Activated T-cell treated with anti-CD3 and anti-CD28 coated beads for 1 hour (primary cell): ENCODE data around the gene FBXO2.

Experiments
- DNase-seq: peaks from one replicate; pipeline ENCODE4 v3.0.0-alpha.2; 2020; ENCODE audit warnings: low read depth

FBXO2 gene

DNA sequence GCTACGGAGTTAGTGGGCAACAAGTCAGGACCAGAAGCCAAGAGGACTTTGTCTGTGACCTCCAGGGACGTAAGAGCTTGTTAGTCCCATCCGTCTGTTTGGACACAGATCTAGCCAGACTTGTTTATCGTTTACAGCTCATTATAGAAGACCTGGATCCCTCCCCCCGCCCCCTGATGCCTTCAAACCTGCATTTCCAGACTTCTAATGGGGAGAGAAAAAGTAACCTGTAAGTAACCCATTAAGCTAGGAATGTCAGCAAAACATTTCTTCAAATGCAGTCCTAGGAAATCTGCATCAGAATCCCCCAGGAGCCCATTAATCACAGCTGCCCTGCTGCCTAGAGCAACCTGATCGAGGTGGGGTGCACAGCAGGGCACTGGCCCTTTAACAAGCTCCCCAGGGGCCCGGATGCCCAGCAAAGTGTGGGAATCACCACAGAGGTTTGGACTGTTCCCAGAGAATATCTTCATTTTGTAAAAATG, 28.1 kb upstream of the FBXO2 start:
- DNase-seq, result no peak

- peak; percentile 85 for DNase-seq
These were observed 27.0 kb upstream of the FBXO2 start, which contains the start of gene MAD2L2 for GRCh38 chr1:11681071-11681771. Gene MAD2L2, minus strand, starts transcription at chr1:11681148. Its CDS starts 547 bp downstream, at chr1:11680601.

GRCh38 chr1:11680270-11681070, 26.2 kb upstream of the FBXO2 start:
- no peak for DNase-seq

- no peak for DNase-seq
These were observed 24.2 kb upstream of the FBXO2 start for GRCh38 chr1:11678442-11678841.

GRCh38 chr1:11676386-11677103, 22.3 kb upstream of the FBXO2 start:
- DNase-seq, result no peak

DNA sequence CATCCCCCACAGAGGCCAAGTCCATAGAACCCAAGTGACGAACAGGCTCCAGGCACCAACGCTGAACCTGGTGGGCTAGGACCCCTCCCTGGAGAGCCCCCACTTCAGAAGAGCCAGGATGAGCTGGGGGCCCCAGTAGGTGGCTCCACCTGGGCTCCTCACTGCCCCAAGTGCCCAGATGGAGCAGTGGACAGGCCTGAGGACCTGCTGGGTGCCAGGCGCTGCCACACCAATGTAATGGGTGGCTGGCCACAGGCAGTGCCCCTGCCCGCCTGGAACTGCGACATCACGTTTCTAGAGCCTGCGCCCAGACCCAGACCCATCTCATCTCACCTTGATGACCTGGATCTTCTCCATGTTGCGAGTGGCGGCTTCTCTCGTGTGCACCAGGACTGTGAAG, 21.1 kb upstream of the FBXO2 start:
- DNase-seq, result no peak

DNA sequence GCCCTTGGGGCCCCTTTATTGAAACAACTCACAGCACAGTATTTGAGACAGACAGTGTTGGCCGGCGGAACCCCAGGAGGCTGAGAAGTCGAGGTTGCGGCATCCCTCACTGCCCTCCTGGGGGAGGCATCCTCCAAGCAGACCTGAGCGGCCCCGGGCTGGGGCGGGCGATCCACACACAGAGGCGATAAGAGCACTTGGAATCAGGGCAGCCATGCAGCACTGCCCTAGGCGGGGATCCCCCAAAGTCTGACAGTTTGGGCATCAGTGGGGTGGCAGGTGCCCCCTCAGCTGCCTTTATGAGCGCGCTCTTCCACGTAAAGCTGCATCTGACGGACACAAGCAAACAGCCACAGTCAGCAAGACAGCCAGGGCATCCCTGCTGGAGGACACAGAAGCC, 20.3 kb upstream of the FBXO2 start:
- no peak for DNase-seq

DNA sequence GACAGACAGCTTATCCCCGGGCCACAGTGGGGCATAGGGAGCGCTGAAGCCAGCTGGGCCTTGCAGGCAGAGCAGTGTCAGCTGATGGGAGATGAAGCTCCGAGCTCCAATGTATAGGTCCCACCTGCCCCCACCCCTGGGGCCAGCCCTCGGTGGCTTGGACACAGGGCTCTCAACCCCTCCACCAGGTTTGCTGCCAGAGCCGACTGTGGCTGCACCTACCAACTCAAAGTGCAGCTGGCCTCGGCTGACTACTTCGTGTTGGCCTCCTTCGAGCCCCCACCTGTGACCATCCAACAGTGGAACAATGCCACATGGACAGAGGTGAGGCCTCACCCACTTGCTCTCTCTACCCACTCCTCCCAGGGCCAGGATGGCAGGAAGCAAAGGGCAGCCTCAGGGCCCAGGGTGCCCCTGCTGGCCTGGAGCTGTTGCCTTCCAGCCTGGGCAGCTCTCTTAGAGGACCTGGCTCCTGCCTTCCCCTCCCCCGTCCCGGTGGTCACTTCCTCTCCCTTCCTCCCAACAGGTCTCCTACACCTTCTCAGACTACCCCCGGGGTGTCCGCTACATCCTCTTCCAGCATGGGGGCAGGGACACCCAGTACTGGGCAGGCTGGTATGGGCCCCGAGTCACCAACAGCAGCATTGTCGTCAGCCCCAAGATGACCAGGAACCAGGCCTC, 19.0 kb upstream of the FBXO2 start:
- no peak for DNase-seq

DNA sequence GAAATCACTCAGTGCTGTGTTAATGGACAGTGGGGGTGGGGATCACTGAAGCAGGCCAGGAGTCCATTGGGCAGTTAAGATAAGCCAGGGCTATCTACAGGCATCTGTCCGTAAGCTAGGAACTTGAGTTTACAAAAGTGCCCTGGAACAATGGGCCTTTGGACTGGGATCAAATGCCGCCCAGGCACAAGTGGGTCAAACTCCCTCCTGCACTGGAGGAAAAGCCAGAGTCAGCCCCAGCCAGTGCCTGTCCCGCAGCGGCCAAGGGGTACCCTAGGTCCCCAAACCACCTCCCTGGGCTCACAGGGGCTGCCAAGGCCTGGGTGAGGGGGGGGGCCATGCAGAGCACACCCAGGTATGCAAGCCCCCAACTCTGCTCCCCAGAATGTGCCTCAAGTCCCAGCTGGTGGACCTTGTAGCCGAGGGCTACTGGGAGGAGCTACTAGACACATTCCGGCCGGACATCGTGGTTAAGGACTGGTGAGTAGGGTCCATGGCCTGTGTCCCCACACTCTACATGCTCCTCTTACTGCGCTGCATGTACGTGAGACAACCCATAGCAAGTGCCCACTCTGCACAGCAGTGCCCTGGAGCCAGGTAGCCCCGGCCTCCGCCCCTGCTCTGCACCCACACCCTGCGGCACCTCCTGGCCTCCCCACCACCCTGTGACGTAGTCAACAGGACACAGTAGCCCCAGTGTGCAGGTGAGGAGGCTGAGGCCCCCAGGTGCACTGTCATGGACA, 17.5 kb upstream of the FBXO2 start:
- no peak for DNase-seq

DNA sequence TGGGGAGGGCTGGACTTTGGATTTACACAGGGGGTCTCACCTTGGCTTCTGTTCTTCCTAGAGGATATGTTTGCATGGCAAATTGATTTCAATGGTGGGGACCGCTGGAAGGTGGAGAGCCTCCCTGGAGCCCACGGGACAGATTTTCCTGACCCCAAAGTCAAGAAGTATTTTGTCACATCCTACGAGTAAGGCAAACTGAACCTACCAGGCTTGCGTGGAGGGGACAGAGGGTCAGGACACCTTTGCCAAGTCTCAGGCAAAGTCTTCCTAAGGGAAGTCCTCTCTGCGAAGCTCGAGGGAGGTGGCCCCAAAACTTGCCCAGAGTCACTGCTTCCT, 16.9 kb upstream of the FBXO2 start:
- DNase-seq, result no peak

DNA sequence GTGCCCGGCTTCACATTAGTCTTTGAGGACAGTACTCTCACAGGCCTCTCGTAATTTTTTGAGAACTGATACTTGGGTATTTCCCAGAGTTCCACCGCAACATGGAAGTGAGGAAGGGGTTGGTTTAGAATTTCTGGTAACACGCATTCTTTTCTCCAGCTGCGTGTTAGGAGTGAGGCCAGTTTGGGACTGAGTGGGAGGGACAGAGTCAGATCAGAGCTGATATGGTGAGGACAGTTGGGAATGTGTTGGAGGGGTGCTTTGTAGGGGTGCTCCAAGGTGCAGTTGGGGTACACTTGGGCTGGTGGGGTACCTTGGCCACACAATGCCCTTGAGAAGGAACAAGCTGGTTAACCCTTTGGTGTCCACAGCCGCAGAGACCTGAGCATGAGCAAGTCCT, 16.5 kb upstream of the FBXO2 start:
- DNase-seq, result no peak

DNA sequence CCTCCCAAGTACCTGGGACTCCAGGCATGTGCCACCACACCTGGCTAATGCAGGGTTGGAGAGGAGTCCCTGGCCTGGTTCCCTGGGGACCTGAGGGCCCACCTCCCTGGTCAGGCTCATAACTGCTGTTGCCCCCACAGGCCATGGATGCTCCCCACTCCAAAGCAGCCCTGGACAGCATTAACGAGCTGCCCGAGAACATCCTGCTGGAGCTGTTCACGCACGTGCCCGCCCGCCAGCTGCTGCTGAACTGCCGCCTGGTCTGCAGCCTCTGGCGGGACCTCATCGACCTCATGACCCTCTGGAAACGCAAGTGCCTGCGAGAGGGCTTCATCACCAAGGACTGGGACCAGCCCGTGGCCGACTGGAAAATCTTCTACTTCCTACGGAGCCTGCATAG, 14.3 kb upstream of the FBXO2 start:
- DNase-seq, result no peak

DNA sequence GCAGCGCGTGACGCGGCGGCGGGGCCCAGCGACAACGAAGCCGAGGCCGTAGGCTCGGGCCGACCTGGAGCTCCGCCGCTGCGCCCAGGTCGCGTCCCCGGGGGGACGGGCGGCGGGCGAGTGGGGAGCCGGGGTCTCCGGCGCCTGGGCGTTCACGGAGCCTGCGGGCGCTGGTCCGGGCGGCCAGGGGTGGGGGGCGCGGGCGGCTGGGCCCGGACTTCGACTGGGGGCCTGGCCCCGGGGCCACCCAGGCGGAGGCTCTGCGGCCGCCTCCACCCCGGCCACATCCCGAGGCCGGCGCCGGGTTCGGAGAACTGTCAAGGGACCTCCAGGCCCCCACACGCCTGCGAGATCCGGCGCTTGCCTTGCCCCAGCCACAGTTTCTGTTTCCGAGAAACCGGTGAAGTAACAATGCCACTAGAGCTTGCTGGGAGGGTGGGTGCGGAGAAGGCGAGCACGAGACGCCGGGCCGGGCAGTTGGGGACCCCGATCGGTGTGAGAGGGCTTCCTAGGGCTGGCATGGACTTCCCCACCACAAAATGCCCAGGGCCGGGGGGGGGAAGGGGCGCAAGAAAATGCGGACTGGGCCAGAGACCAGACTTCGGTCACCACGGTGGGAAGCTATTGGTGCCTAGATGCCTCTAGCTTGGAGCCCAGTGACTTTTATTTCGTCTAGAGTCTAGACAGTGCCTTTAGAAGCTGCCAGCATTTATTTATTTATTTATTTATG, 10.3 kb upstream of the FBXO2 start:
- DNase-seq, result peak; percentile 47

GRCh38 chr1:11661103-11661502, 6.9 kb upstream of the FBXO2 start:
- DNase-seq, result no peak

DNA sequence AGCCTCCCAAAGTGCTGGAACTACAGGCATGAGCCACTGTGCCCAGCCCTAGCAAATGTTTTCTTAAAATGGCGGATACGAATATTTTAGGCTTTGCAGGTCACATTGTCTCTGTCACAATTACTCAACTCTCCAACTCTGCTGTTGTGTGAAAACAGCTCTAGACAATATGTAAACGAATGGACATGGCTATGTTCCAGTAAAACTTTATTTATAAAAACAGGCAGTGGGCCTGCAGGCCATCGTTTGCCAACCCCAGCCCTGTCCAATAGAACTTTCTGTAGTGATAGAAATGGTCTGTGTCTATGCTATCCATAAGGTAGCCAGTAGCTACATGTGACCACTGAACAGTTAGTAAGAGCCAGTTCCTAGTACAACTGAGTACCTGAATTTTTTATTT, 5.5 kb upstream of the FBXO2 start:
- DNase-seq, result no peak

- no peak for DNase-seq
These were observed 4.3 kb upstream of the FBXO2 start for GRCh38 chr1:11658542-11658941.

GRCh38 chr1:11657654-11658053, 3.4 kb upstream of the FBXO2 start:
- no peak for DNase-seq

DNA sequence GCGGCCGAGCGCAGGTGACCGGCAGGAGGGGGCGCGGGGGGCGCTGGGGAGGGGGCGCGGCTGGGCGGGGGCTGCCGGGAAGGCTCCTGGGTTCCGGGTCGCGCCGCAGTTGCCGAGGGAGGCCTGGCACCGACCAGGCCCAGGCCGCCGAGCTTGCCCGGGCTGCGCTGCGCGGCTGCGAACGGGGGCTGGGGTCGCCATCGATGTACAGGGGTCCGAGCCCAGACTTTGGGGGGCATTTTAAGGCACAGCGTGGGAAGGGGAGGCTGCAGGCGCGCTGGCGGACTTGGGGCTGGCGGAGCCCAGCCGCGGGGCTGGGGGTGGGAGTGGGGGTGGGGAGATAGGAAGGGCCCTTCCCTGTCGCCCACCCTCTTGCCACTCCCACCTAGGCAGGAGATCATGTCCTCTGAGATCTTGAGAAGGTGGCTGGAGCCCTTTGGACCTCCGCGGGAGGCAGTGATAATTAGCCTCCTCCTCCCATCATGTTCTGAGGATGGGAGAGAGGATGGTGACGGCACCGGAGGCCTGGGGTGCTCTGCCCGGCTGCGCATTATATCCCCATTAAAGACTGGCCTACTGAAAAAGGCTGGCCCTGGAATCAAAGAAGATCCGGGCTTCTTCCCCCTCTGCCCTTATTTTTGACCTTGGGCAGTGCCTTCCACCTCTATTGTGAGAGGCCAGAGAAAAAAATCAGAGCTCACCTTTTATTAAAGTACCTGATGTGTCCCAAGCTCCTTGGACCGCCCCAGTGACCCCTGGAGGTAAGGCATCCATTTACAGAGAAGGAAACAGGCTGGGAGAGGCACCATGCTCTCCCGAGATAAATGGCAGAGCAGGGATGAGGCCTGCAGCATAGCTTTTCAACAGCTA, 945 bp upstream of the FBXO2 start:
- no peak for DNase-seq

GRCh38 chr1:11653861-11654136, 430 bp downstream of the FBXO2 start:
- no peak for DNase-seq
